ENCODE results near the gene ZNF837.

ZNF837 gene

DNA sequence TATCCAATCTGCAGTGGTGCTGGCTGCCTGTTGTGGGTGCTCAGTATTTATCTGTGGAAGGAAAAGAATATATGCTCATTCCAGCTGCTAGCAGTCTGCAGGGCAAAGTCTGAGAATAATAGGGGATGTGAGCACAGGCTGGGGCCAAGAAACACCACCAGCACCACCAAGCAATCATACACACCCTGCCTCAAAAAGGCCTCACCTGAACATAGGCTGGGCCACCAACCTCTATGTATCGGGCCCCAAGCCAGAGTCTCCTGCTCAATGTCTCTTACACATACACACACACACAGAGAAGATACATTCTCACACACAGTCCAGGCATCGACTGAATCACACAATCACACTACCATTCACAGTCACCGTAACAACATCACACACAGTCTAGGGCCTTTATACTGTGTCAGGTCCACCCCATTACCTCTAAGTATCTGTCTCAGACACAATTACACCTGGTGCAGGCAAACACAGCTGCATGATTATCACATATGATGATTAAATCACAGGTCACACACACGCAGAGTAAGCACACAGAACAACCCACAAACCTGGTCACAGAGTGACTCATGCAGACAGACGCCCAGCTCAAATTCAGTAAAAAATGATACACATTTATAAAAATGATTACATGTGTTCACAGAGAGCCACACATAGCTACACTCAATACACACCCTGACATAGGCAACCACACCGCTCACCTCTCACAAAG, 55.4 kb downstream of the ZNF837 start:
- no peaks in the 10 kb centered on the region for H3K9me3 ChIP-seq (ENCODE audit: control insufficient read depth, insufficient read depth, low read length)
- H3K27ac ChIP-seq (ENCODE audit: low read depth, low read length): no peak overlapping the region
- H3K36me3 ChIP-seq (ENCODE audit: control insufficient read depth, low read length): peaks cover 5% of the 10 kb centered on the region; the same call in 1 of the 2 replicates
- H3K4me2 ChIP-seq (ENCODE audit: low read length): peak overlapping the region; percentile 90
- H3K27me3 ChIP-seq (ENCODE audit: control insufficient read depth, low read length): no peaks in the 10 kb centered on the region
- H3K4me1 ChIP-seq (ENCODE audit: control insufficient read depth, low read length): peaks cover 17% of the 10 kb centered on the region
- TF ChIP-seq EZH2phosphoT487 (IDR thresholded peaks at IDR 0.05; ENCODE audit: borderline replicate concordance, low read length) (no peak), CTCF (IDR thresholded peaks at IDR 0.05; ENCODE audit: low read depth, low read length, poor library complexity, severe bottlenecking) (no peak)
- H3K9me2 ChIP-seq (replicated peaks; ENCODE audit: control insufficient read depth, low read length): no peaks in the 10 kb centered on the region
- peak overlapping the region; percentile 95 for H3K4me3 ChIP-seq (ENCODE audit: low read length)
- H3K79me2 ChIP-seq (ENCODE audit: control insufficient read depth, low read length): peaks cover 13% of the 10 kb centered on the region
- no peaks in the 10 kb centered on the region for H3F3A ChIP-seq (ENCODE audit: control insufficient read depth, insufficient read depth)
- no peaks in the 10 kb centered on the region for H4K20me1 ChIP-seq (ENCODE audit: control insufficient read depth, insufficient read depth, low read depth, low read length)

- TF ChIP-seq CTCF (IDR thresholded peaks at IDR 0.05; ENCODE audit: low read depth, low read length, poor library complexity, severe bottlenecking) (no peak), EZH2phosphoT487 (IDR thresholded peaks at IDR 0.05; ENCODE audit: borderline replicate concordance, low read length) (no peak)
- Histone ChIP-seq H3K4me3 (ENCODE audit: low read length) (no peak overlapping the region), H3K4me2 (ENCODE audit: low read length) (no peak overlapping the region), H3K79me2 (ENCODE audit: control insufficient read depth, low read length) (no peaks in the 10 kb centered on the region), H3K36me3 (ENCODE audit: control insufficient read depth, low read length) (peaks cover 13% of the 10 kb centered on the region), H3K27me3 (ENCODE audit: control insufficient read depth, low read length) (no peaks in the 10 kb centered on the region), H3K9me2 (replicated peaks; ENCODE audit: control insufficient read depth, low read length) (no peaks in the 10 kb centered on the region), H3F3A (ENCODE audit: control insufficient read depth, insufficient read depth) (no peaks in the 10 kb centered on the region), H4K20me1 (ENCODE audit: control insufficient read depth, insufficient read depth, low read depth, low read length) (no peaks in the 10 kb centered on the region), H3K9me3 (ENCODE audit: control insufficient read depth, insufficient read depth, low read length) (no peaks in the 10 kb centered on the region), H3K27ac (ENCODE audit: low read depth, low read length) (no peak overlapping the region), H3K4me1 (ENCODE audit: control insufficient read depth, low read length) (no peaks in the 10 kb centered on the region)
Observed at GRCh38 chr19:58319241-58319640, 61.6 kb downstream of the ZNF837 start.

DNA sequence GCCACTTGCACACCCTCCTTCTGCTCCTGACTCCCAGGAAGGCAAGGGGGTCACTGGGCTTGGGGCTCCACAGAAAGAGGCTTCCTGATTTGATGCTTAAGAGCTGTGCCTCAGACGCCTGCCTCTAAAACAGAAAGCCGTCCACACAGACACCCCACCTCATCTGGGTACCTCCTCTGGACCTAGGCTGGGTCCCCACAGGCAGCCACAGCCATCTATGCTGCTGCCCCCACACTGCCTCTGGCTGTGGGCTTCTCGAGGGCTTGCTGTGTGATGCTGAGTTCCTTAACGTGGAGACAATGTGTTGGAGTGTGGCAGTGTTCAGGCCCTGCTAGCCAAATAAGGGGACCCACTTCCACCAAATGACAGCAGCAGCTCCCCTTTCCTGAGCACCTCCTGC, 62.5 kb downstream of the ZNF837 start:
- H3K36me3 ChIP-seq (ENCODE audit: control insufficient read depth, low read length): peaks cover 22% of the 10 kb centered on the region
- H3K4me1 ChIP-seq (ENCODE audit: control insufficient read depth, low read length): no peaks in the 10 kb centered on the region
- no peak overlapping the region for H3K27ac ChIP-seq (ENCODE audit: low read depth, low read length)
- no peak overlapping the region for H3K4me3 ChIP-seq (ENCODE audit: low read length)
- no peak for TF ChIP-seq EZH2phosphoT487 (IDR thresholded peaks at IDR 0.05; ENCODE audit: borderline replicate concordance, low read length)
- TF ChIP-seq CTCF (IDR thresholded peaks at IDR 0.05; ENCODE audit: low read depth, low read length, poor library complexity, severe bottlenecking): no peak
- H3F3A ChIP-seq (ENCODE audit: control insufficient read depth, insufficient read depth): no peaks in the 10 kb centered on the region
- H3K27me3 ChIP-seq (ENCODE audit: control insufficient read depth, low read length): no peaks in the 10 kb centered on the region
- no peaks in the 10 kb centered on the region for H3K79me2 ChIP-seq (ENCODE audit: control insufficient read depth, low read length)
- no peak overlapping the region for H3K4me2 ChIP-seq (ENCODE audit: low read length)
- H3K9me3 ChIP-seq (ENCODE audit: control insufficient read depth, insufficient read depth, low read length): no peaks in the 10 kb centered on the region
- H4K20me1 ChIP-seq (ENCODE audit: control insufficient read depth, insufficient read depth, low read depth, low read length): no peaks in the 10 kb centered on the region
- H3K9me2 ChIP-seq (replicated peaks; ENCODE audit: control insufficient read depth, low read length): no peaks in the 10 kb centered on the region
